ENCODE data around the gene METTL1.

The METTL1 gene

GRCh38 chr12:57780284-57780897, 8.5 kb upstream of the METTL1 start:
- Histone ChIP-seq H3K9me3 (ENCODE audit: severe bottlenecking) (no peaks in the 10 kb centered on the region), H3K27me3 (ENCODE audit: insufficient read depth, low read depth, severe bottlenecking) (no peaks in the 10 kb centered on the region), H3K27ac (no peak overlapping the region), H3K4me3 (ENCODE audit: low read depth, low read length) (no peak overlapping the region), H3K36me3 (peaks cover 26% of the 10 kb centered on the region)
- no peak for TF ChIP-seq CTCF (IDR thresholded peaks at IDR 0.05; ENCODE audit: low read depth, low read length)
- no peak for DNase-seq

- no peak for DNase-seq
- Histone ChIP-seq H3K4me3 (ENCODE audit: low read depth, low read length) (no peak overlapping the region), H3K36me3 (peaks cover 22% of the 10 kb centered on the region), H3K27ac (no peak overlapping the region), H3K27me3 (ENCODE audit: insufficient read depth, low read depth, severe bottlenecking) (no peaks in the 10 kb centered on the region), H3K9me3 (ENCODE audit: severe bottlenecking) (no peaks in the 10 kb centered on the region)
- no peak for TF ChIP-seq CTCF (IDR thresholded peaks at IDR 0.05; ENCODE audit: low read depth, low read length)
Measured at GRCh38 chr12:57779736-57780135, 7.8 kb upstream of the METTL1 start.

GRCh38 chr12:57777911-57778310, 6.0 kb upstream of the METTL1 start:
- no peaks in the 10 kb centered on the region for H3K27me3 ChIP-seq (ENCODE audit: insufficient read depth, low read depth, severe bottlenecking)
- peaks cover 15% of the 10 kb centered on the region for H3K36me3 ChIP-seq
- H3K9me3 ChIP-seq (ENCODE audit: severe bottlenecking), result no peaks in the 10 kb centered on the region
- H3K27ac ChIP-seq, result no peak overlapping the region
- TF ChIP-seq CTCF (IDR thresholded peaks at IDR 0.05; ENCODE audit: low read depth, low read length), result no peak
- no peak for DNase-seq
- H3K4me3 ChIP-seq (ENCODE audit: low read depth, low read length), result no peak overlapping the region

DNA sequence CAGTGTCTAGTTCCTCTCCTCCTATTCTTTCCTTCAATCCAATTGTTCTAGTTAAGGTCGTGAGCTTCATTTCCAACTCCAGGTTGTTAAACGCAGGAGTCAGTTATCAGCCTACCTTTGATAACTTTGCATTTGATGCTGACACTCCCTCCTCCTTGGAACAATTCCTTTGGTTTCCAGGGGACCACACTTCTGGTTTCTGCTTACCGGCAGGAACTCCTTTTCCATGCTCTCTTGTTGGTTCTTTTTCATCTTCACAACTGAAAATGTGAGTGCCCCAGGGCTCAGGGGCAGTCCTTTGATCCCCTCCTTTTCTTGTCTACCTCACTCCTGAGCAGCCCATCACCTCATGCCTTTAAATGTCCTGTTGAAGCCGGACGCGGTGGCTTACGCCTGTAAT, 5.5 kb upstream of the METTL1 start:
- no peak for TF ChIP-seq CTCF (IDR thresholded peaks at IDR 0.05; ENCODE audit: low read depth, low read length)
- H3K27me3 ChIP-seq (ENCODE audit: insufficient read depth, low read depth, severe bottlenecking), result no peaks in the 10 kb centered on the region
- no peak overlapping the region for H3K4me3 ChIP-seq (ENCODE audit: low read depth, low read length)
- no peak for DNase-seq
- no peak overlapping the region for H3K27ac ChIP-seq
- no peaks in the 10 kb centered on the region for H3K9me3 ChIP-seq (ENCODE audit: severe bottlenecking)
- H3K36me3 ChIP-seq, result peaks cover 12% of the 10 kb centered on the region

GRCh38 chr12:57776247-57776587, 4.3 kb upstream of the METTL1 start:
- no peak for DNase-seq
- Histone ChIP-seq H3K36me3 (peaks cover 12% of the 10 kb centered on the region), H3K4me3 (ENCODE audit: low read depth, low read length) (no peak overlapping the region), H3K9me3 (ENCODE audit: severe bottlenecking) (no peaks in the 10 kb centered on the region), H3K27me3 (ENCODE audit: insufficient read depth, low read depth, severe bottlenecking) (no peaks in the 10 kb centered on the region), H3K27ac (no peak overlapping the region)
- TF ChIP-seq CTCF (IDR thresholded peaks at IDR 0.05; ENCODE audit: low read depth, low read length), result no peak

DNA sequence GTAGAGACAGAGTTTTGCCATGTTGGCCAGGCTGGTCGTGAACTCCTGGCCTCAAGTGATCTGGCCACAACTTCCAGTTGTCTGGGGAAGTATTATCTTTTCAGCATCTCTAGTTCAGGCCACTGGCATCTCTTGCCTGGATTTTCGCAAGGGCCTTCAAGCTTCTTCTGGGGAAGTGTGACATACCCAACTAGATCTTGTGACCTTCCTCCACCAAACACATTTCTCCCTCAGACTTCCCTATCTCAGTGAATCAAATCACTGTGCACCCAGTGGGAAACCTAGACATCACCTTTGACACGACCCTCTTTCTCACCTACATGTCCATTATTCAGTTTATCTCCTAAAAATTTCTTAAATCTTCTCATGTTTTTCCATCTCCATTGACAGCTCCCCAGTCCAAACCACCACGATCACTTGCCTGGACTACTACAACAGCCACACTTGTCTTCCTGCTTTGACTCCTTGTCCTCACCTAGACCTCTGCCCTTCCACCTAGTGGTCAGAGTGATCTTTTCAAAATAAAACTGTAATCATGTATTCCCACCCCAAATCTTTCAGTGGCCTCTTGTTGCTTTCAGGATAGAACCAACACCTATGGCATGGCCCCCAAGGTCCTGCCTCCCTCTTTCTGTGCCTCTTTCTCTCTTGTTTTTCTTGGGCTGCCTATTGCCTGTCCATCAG, 3.8 kb upstream of the METTL1 start:
- Histone ChIP-seq H3K27ac (no peak overlapping the region), H3K27me3 (ENCODE audit: insufficient read depth, low read depth, severe bottlenecking) (no peaks in the 10 kb centered on the region), H3K9me3 (ENCODE audit: severe bottlenecking) (no peaks in the 10 kb centered on the region), H3K4me3 (ENCODE audit: low read depth, low read length) (no peak overlapping the region), H3K36me3 (peaks cover 17% of the 10 kb centered on the region)
- no peak for DNase-seq
- no peak for TF ChIP-seq CTCF (IDR thresholded peaks at IDR 0.05; ENCODE audit: low read depth, low read length)
